GM12878 (cell line): ENCODE measurements around the gene NPFFR2. TPM values are rescaled to one million over a fixed set of nuclear protein-coding genes. Genes with fewer than 3 reads are reported as not detected.
A peak's percentile ranks its signal among the peaks of the same experiment; 100 is the strongest.

Experiments used
- FOS ChIP-seq: IDR thresholded peaks from 3 replicates; pipeline ENCODE4 v1.6.1; 2011; ENCODE audit warnings: borderline replicate concordance; ENCODE audit not compliant: insufficient read length; ENCODE audit errors: extremely low read depth
- IRF3 ChIP-seq: fragments of 450-650 bp; IDR thresholded peaks from 2 replicates; pipeline ENCODE4 v1.6.1; 2014; ENCODE audit warnings: mild to moderate bottlenecking
- KAT2A ChIP-seq: conservative IDR thresholded peaks from 2 replicates; pipeline ENCODE4 v1.6.1; 2011; ENCODE audit warnings: low read depth, low read length; ENCODE audit not compliant: control insufficient read depth
- KLF5 ChIP-seq: fragments of 450-650 bp; IDR thresholded peaks from 2 replicates; pipeline ENCODE4 v1.6.1; 2014; ENCODE audit warnings: mild to moderate bottlenecking; ENCODE audit not compliant: partially characterized antibody
- LARP7 ChIP-seq: fragments of 450-650 bp; IDR thresholded peaks from 2 replicates; pipeline ENCODE4 v1.6.1; 2017; ENCODE audit warnings: mild to moderate bottlenecking
- PAX5 ChIP-seq: IDR thresholded peaks from 2 replicates; pipeline ENCODE4 v1.6.1; 2011; ENCODE audit warnings: low read depth, low read length, borderline replicate concordance
- SIN3A ChIP-seq: IDR thresholded peaks from 2 replicates; pipeline ENCODE4 v1.6.1; 2012; ENCODE audit warnings: low read depth, low read length, improper control_type of control experiment
- SMAD5 ChIP-seq: IDR thresholded peaks from 2 replicates; pipeline ENCODE4 v1.6.1; 2016; ENCODE audit warnings: antibody characterized with exemption, low read depth
- SREBF2 ChIP-seq: IDR thresholded peaks from 2 replicates; pipeline ENCODE4 v1.6.1; 2012; ENCODE audit warnings: mild to moderate bottlenecking, low read length
- ZNF687 ChIP-seq: fragments of 450-650 bp; IDR thresholded peaks from 2 replicates; pipeline ENCODE4 v1.6.1; 2017; ENCODE audit warnings: mild to moderate bottlenecking, moderate library complexity
- polyA plus RNA-seq, 11 experiments: library from polyadenylated mRNA; depleted of rRNA in 4 of 11; unstranded in 6 of 11; stranded (reverse) in 5 of 11; fragments of >200 nt; fragmentation: Nextera tagmentation in 4 of 11; fragmentation: Illumina TruSeq in 1 of 11; extraction: Ambion mirVana in 4 of 11; extraction: Trizol in 1 of 11; gene quantifications; 1 replicate in 1 of 11; 2 replicates in 10 of 11; pipeline versions ENCODE4 v1.2.1 to v1.2.3, GENCODE V29; 2011 to 2016; ENCODE audit warnings: inconsistent platforms in 2 of 11, missing spikeins in 2 of 11, low read depth in 1 of 11
- total RNA-seq, 4 experiments: library from RNA; depleted of rRNA in 3 of 4; stranded (reverse); fragments of >200 nt in 3 of 4; fragmentation: Illumina TruSeq in 1 of 4; extraction: Trizol in 1 of 4; gene quantifications; 2 replicates each; pipeline versions ENCODE4 v1.2.1 to v1.2.3, GENCODE V29; 2013 to 2021
- TF ChIP-seq, protein P1 (sequence below): IDR thresholded peaks from 2 replicates; pipeline ENCODE4 v1.6.1; 2011; ENCODE audit warnings: low read depth, low read length, improper control_type of control experiment, borderline replicate concordance
- TF ChIP-seq, protein P2 (sequence below), 3 experiments: IDR thresholded peaks in 2 of 3; conservative IDR thresholded peaks in 1 of 3; 2 replicates each; pipeline ENCODE4 v1.5.1; 2011; ENCODE audit warnings: low read depth in 3 of 3, low read length in 3 of 3, mild to moderate bottlenecking in 3 of 3, control low read depth in 2 of 3, moderate library complexity in 2 of 3, inconsistent platforms in 1 of 3, mixed read lengths in 1 of 3; ENCODE audit not compliant: control insufficient read depth in 2 of 3, insufficient read depth in 1 of 3; ENCODE audit errors: extremely low read depth in 1 of 3
- TF ChIP-seq, protein P3 (sequence below): fragments of 450-650 bp; IDR thresholded peaks from 2 replicates; pipeline ENCODE4 v1.6.1; 2017; ENCODE audit warnings: mild to moderate bottlenecking, low read depth, inconsistent platforms; ENCODE audit not compliant: poor library complexity, severe bottlenecking
- TF ChIP-seq, protein P4 (sequence below): fragments of 450-650 bp; IDR thresholded peaks from 2 replicates; pipeline ENCODE4 v1.6.1; 2018; ENCODE audit warnings: mild to moderate bottlenecking, low read depth, moderate library complexity; ENCODE audit not compliant: partially characterized antibody

NPFFR2 gene
- total and polyA plus RNA-seq, 10 of the 15 experiments (the other 5 are each of a cell fraction or from before 2014, with no cell fraction given), result not detected

DNA sequence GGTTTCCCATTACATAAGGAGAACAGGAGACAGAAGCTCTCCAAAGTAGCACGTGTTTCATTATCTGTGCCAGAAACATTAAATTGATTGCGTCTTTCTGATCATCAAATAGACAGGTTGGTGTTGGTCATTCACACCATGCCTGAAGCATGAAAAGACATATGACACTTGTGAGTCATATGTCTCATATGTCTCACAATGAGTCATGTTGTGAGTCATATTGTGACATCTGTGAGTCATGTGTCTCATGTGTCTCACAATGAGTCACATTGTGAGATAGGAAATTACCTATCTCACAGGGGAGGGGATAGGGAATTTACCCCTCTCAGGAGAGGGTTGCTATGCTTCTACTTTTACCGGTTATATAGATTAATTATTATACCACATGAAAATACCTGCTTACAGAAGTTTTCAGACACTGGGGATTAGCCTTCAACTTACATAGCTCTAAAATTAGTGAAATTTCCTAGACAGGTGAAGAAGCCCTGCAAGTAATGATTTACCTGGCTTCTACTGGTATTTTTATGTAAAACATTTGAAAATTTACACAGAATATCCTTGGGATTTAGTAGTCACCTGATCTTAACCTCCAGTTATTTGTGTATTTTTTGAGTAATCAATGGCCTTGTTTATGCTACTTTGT lies 80.8 kb downstream of the NPFFR2 start (continued):
- TF ChIP-seq SIN3A (no peak), IRF3 (no peak), SMAD5 (no peak), FOS (peak; percentile 14), ZNF687 (peak; percentile 99), SREBF2 (no peak), KLF5 (peak; percentile 32), PAX5 (peak; percentile 89), LARP7 (no peak), KAT2A (no peak)
- TF ChIP-seq, protein P1, sequence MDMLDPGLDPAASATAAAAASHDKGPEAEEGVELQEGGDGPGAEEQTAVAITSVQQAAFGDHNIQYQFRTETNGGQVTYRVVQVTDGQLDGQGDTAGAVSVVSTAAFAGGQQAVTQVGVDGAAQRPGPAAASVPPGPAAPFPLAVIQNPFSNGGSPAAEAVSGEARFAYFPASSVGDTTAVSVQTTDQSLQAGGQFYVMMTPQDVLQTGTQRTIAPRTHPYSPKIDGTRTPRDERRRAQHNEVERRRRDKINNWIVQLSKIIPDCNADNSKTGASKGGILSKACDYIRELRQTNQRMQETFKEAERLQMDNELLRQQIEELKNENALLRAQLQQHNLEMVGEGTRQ, result peak; percentile 85
- TF ChIP-seq, protein P2, sequence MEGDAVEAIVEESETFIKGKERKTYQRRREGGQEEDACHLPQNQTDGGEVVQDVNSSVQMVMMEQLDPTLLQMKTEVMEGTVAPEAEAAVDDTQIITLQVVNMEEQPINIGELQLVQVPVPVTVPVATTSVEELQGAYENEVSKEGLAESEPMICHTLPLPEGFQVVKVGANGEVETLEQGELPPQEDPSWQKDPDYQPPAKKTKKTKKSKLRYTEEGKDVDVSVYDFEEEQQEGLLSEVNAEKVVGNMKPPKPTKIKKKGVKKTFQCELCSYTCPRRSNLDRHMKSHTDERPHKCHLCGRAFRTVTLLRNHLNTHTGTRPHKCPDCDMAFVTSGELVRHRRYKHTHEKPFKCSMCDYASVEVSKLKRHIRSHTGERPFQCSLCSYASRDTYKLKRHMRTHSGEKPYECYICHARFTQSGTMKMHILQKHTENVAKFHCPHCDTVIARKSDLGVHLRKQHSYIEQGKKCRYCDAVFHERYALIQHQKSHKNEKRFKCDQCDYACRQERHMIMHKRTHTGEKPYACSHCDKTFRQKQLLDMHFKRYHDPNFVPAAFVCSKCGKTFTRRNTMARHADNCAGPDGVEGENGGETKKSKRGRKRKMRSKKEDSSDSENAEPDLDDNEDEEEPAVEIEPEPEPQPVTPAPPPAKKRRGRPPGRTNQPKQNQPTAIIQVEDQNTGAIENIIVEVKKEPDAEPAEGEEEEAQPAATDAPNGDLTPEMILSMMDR (IDR thresholded peaks at IDR 0.05 in 2 of 3, conservative IDR thresholded peaks at IDR 0.05 in 1 of 3; ENCODE audit: control insufficient read depth in 2 of 3, extremely low read depth in 1 of 3, insufficient read depth in 1 of 3, low read depth in 3 of 3, low read length in 3 of 3), result no peak
- TF ChIP-seq, protein P3, sequence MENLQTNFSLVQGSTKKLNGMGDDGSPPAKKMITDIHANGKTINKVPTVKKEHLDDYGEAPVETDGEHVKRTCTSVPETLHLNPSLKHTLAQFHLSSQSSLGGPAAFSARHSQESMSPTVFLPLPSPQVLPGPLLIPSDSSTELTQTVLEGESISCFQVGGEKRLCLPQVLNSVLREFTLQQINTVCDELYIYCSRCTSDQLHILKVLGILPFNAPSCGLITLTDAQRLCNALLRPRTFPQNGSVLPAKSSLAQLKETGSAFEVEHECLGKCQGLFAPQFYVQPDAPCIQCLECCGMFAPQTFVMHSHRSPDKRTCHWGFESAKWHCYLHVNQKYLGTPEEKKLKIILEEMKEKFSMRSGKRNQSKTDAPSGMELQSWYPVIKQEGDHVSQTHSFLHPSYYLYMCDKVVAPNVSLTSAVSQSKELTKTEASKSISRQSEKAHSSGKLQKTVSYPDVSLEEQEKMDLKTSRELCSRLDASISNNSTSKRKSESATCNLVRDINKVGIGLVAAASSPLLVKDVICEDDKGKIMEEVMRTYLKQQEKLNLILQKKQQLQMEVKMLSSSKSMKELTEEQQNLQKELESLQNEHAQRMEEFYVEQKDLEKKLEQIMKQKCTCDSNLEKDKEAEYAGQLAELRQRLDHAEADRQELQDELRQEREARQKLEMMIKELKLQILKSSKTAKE, result peak; percentile 97
- TF ChIP-seq, protein P4, sequence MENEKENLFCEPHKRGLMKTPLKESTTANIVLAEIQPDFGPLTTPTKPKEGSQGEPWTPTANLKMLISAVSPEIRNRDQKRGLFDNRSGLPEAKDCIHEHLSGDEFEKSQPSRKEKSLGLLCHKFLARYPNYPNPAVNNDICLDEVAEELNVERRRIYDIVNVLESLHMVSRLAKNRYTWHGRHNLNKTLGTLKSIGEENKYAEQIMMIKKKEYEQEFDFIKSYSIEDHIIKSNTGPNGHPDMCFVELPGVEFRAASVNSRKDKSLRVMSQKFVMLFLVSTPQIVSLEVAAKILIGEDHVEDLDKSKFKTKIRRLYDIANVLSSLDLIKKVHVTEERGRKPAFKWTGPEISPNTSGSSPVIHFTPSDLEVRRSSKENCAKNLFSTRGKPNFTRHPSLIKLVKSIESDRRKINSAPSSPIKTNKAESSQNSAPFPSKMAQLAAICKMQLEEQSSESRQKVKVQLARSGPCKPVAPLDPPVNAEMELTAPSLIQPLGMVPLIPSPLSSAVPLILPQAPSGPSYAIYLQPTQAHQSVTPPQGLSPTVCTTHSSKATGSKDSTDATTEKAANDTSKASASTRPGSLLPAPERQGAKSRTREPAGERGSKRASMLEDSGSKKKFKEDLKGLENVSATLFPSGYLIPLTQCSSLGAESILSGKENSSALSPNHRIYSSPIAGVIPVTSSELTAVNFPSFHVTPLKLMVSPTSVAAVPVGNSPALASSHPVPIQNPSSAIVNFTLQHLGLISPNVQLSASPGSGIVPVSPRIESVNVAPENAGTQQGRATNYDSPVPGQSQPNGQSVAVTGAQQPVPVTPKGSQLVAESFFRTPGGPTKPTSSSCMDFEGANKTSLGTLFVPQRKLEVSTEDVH, result peak; percentile 75
